ENCODE measurements around the gene RCC2.

GRCh38 chr1:17429183-17429582 is 10.3 kb downstream of the RCC2 start:
- TF ChIP-seq, protein P1, sequence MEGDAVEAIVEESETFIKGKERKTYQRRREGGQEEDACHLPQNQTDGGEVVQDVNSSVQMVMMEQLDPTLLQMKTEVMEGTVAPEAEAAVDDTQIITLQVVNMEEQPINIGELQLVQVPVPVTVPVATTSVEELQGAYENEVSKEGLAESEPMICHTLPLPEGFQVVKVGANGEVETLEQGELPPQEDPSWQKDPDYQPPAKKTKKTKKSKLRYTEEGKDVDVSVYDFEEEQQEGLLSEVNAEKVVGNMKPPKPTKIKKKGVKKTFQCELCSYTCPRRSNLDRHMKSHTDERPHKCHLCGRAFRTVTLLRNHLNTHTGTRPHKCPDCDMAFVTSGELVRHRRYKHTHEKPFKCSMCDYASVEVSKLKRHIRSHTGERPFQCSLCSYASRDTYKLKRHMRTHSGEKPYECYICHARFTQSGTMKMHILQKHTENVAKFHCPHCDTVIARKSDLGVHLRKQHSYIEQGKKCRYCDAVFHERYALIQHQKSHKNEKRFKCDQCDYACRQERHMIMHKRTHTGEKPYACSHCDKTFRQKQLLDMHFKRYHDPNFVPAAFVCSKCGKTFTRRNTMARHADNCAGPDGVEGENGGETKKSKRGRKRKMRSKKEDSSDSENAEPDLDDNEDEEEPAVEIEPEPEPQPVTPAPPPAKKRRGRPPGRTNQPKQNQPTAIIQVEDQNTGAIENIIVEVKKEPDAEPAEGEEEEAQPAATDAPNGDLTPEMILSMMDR (IDR thresholded peaks at IDR 0.05), result no peak
- TF ChIP-seq POLR2A (IDR thresholded peaks at IDR 0.05) (no peak), POLR2AphosphoS5 (IDR thresholded peaks at IDR 0.05) (no peak)
